ENCODE results near the gene BRME1.

Gene BRME1

DNA sequence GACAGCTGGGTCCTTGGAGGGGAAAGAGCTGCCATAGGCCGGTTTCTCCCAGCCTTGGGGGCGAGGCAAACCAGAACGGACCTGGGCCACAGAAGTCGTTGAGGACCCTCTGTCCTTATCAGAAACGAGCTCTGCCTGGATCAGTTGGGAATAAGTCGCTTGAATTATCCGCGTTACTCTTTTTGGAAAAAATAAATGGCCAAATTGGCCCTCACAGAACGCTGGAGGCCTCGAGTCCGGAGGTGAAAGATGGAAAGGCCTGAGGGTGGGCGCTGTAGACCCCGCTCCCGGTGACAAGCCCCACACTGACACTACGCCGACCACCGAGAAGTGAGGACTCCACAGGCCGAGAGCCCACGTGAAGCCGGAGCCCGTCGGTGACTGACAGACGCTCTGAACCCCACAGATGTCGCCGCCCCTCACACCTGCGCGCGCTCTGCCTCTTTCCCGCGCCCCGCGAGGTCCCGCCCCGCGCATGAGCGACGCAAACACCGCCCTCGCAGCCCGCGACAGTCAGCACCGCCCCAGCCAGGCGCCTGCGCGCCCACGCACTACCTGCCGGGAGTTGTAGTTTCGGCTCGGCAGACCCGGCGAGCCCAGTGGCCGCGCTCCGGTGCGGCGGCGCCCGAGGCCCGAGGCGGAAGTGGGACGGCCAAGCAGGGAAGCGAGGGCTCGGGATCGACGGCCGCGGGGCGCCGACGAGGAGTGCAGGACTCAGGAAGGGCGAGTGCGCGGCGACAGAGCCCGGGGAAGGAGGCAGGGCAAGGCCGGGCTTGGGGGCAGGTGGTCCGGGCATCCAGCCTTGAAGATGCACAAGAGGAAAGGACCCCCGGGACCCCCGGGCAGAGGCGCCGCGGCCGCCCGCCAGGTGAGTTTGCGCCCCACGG lies at the start of gene BRME1, which contains the start of gene CC2D1A:
TSS of gene BRME1 (minus strand) at position 484 of the 887 bp plus-strand sequence. CDS start 1,225 bp downstream, outside the sequence.
TSS of gene CC2D1A (plus strand) at position 568 of the 887 bp plus-strand sequence. CDS start at position 809, 241 bp downstream.
- peak; percentile 96 for DNase-seq (ENCODE audit: low spot score)

DNA sequence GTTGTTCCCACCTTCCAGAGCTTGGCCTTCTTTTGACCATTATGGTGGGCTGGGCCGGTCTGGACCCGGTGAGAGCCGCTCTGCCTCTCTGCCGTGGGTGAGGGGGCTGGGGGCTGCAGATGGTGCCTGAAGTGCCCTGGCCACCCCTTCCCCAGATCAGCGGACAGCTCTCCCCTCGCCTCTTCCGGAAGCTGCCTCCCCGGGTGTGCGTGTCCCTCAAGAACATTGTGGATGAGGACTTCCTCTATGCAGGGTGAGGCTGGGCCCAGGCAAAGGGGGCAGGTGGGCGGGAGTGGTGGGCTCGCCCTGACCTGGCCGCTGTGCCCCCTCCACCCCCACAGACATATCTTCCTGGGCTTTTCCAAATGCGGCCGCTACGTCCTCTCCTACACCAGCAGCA lies 48.3 kb upstream of the BRME1 start:
- DNase-seq (ENCODE audit: low spot score): no peak

DNA sequence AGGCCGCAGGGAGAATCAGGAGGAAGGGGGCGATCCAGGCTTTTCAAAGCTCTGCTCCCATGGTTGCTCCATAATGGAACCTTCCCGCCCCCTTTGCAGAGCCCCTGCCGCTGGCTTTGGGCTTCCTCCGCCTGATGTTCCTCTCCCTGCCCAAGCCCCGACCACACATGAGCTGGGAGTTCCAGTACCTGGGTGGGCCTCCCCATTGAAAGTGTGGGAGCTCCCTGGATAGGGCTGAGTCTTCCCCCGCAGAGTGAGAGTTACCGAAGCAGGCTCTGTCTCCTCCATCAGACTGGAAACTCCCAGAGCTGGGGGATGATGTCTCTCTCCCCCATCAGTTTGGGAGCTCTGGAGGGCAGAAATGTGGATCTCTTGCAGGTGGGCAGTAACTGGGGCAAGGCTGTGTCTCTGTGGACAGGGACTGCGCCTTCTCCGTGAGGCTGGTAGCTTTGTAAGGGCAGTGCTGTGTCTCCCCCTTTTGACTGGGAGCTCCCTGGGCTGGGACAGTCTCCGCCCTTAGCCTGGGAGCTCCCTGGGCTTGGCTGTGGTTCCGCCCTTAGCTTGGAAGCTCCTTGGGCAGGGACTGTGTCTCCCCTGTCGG lies 47.1 kb upstream of the BRME1 start:
- DNase-seq (ENCODE audit: low spot score): no peak

- peak; percentile 100 for DNase-seq (ENCODE audit: low spot score)
These were observed 46.4 kb upstream of the BRME1 start, which contains the start of gene DCAF15 for GRCh38 chr19:13952154-13952930. Gene DCAF15, plus strand, starts transcription at chr19:13952509. Its CDS starts 4 bp downstream, at chr19:13952513.

DNA sequence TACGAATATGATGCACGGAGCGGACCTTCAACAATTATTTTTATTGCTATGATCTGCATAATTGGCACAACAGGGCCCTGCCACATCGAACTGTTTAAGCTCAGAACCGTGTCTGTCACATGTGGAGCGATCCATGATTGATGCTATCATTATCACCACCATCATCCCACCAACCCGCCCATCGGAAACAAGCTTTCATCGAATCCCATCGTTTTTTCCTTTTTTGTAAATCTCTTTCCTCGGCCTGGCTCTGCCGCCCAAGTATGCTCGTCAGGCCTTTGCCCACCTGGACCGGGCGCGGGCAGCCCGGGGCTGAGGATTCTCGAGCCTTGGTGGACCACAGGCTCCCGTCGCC lies 45.9 kb upstream of the BRME1 start:
- no peak for DNase-seq (ENCODE audit: low spot score)

DNA sequence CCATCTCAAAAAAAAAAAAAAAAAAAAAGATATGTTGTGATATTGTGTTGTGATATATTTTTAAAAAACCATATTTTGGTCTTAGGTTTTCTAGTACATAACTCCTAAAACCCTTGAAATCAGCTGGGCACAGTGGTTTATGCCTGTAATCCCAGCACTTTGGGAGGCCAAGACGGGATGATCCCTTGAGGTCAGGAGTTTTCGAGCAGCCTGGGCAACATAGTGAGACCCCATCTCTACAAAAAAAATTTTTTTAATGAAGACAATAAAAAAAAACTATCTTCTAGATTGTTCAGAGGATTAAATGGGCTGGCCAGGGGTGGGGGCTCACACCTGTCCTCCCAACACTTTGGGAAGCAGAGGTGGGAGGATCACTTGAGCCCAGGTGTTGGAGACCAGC lies 45.1 kb upstream of the BRME1 start:
- DNase-seq (ENCODE audit: low spot score): no peak

- DNase-seq (ENCODE audit: low spot score): no peak
These were observed 40.5 kb upstream of the BRME1 start for GRCh38 chr19:13946414-13946813.

- DNase-seq (ENCODE audit: low spot score): no peak
These were observed 36.2 kb upstream of the BRME1 start for GRCh38 chr19:13942023-13942684.

- no peak for DNase-seq (ENCODE audit: low spot score)
These were observed 32.6 kb upstream of the BRME1 start, which contains the start of gene PODNL1 for GRCh38 chr19:13938301-13939064. Gene PODNL1, minus strand, starts transcription at chr19:13938417. Its CDS starts 236 bp downstream, at chr19:13938181.

DNA sequence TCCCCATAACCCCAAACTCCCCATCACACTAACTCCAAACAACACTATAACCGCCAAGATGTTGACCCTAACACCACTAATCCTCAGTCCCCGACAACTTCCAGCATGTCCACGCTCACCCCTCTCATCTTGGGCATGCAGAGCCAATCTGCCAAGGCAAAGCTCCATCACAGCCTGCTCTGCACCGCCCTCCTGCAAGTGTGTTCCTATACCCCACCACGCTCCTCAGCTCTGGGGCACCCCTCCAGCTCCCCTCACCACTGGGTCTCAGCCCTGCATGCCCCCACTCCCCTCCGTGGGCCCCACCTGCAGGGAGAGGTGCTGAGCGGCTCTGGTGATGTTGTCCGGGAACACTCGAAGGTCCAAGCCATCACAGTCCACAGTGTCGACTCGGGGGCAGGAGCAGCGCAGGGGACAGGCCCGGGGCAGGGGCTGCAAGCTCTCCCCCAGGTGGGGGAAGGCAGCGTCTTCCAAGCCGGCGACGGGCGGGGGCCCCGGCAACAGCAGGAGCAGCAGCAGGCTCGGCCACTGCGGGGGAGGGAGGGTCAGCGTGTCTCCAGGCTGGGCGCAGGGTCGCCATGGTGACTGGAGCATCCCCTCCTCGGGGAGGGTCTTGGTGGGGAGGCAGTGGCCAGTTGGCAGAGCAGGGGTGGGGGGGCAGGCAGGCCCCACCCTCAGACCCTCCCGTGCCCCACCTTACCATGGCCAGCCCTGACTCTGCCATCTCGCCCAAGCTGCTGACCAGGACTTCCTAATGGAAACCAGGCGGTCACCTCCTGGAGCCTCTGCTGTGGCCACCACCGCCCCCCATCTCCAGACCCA lies 31.8 kb upstream of the BRME1 start:
- DNase-seq (ENCODE audit: low spot score): no peak

GRCh38 chr19:13935765-13936510 lies 30.0 kb upstream of the BRME1 start:
- DNase-seq (ENCODE audit: low spot score): no peak

DNA sequence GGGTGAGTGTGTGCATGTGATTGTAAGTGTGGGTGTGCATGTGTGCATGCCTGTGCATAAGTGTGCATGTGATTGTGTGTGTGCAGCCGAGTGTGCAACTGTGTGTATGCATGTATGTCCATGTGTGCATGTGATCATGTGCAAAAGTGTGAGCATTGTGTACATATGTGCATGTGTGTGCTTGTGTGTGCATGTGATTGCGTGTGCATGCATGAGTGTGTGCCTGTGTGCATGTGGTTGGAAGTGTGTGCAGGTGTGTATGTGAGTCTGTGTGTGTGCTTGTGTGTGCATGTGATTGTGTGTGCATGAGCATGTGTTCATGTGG lies 28.8 kb upstream of the BRME1 start:
- no peak for DNase-seq (ENCODE audit: low spot score)

- DNase-seq (ENCODE audit: low spot score): no peak
These were observed 27.0 kb upstream of the BRME1 start for GRCh38 chr19:13932911-13933393.

GRCh38 chr19:13932149-13932637 lies 26.3 kb upstream of the BRME1 start:
- no peak for DNase-seq (ENCODE audit: low spot score)

DNA sequence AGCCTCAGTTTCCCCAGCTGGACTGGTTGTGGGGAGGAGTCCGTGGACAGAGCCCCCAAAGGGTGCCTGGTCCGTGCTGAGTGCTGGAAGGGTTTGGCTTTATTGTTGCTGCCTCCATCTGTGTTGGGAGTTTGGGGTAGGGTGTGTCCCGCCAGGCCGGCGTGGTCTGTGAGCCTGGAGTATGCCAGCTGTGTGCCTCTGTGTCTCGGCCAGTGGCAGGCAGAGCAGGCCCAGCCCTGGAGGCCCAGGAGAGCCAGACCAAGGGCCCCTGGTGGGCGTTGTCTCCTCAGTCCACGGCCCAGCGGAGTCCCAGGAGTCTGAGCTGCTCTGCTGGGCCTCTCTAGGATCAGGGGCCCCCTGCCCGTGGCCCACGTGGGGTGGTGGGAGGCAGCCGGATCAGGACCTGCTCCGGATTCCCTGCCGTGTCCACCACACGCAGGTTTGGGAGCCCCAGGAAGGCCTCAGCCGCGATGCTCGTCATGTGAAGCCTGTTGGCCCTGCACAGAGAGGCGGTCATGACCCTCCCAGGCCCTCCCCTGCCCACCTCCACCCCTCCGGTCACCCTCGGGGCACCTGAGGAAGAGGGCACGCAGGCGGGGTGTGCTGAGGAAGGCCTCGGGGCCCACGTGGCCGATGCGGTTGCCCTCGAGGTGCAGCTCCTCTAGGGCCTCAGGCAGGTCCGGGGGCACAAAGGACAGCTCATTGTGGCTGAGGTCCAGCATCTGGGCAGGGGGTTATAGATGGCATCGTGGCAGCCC lies 25.7 kb upstream of the BRME1 start:
- DNase-seq (ENCODE audit: low spot score): no peak

DNA sequence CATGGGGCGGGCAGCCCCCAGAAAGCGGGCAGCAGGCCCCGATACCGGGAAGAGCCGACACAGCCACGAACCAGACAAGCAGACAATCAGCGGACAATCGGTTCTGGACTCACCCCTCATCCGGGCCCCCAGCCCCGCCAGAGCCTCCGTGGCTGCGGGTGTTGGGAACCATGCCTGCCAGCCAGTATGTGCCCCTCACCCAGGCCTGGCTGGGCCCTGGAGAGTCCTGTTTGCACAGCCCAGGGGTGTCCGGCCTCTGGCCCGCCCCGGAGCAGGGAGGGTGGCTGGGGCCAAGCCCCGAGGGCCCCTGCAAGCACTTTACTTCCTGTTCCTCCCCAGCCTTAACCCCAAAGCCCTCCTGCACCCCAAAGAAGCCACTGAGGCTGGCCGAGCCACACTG lies 24.5 kb upstream of the BRME1 start:
- DNase-seq (ENCODE audit: low spot score): no peak

GRCh38 chr19:13929956-13930355 lies 24.0 kb upstream of the BRME1 start:
- no peak for DNase-seq (ENCODE audit: low spot score)

DNA sequence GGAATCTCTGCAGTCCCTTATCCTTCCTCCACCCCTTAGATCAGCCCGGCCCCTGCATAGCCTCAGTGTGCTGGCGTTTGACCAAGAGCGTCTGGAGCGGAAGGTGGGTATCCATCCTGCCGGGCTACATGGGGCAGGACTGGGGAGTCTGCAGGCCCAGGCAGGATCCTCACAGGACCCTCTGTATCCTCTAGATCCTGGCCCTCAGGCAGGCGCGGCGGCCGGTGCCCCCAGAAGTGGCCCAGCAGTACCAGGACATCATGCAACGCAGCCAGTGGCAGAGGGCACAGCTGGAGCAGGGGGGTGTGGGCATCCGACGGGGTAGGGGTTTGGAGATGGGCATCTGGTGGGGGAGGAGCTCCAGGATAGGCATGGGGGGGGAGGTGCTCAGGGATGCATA lies 23.4 kb upstream of the BRME1 start:
- no peak for DNase-seq (ENCODE audit: low spot score)

DNA sequence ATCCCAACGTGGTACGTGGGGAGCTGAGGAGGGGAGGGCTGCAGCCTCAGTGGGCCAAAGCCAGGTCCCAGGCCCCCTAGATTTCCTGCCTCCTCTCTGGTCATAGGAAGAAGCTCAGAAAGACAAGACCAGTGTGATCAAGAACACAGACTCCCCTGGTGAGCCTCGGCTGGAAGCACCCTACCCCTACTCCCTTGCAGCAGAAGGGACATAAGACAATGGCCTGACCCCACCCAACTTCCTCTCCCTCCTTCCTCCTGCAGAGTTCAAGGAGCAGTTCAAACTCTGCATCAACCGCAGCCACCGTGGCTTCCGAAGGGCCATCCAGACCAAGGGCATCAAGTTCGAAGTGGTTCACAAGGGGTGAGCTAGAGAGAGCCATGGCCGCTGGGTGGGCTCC lies 20.8 kb upstream of the BRME1 start:
- no peak for DNase-seq (ENCODE audit: low spot score)
